ENCODE measurements around the gene HSPB1.

Gene HSPB1

DNA sequence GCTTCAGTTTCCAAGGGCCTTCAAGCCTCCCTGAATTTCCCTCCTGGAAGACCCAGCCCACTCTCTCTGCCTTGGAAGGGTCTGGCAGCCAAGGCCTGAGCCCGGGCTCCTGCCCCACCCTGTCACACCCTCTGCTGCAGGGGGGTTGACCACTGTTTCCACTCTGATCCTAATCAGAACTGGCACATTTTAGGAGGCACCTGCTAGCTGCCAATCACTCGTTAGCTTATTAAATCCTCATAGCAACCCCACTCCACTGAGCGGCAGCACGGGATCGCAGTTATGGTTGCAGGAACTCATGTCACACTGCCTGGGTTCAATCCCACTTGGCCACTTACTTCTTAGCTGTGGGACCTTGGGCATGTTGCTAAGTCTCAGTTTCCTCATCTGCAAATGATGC, 12.9 kb downstream of the HSPB1 start:
- DNase-seq (ENCODE audit: low spot score) = no peak
- TF ChIP-seq, protein P1, sequence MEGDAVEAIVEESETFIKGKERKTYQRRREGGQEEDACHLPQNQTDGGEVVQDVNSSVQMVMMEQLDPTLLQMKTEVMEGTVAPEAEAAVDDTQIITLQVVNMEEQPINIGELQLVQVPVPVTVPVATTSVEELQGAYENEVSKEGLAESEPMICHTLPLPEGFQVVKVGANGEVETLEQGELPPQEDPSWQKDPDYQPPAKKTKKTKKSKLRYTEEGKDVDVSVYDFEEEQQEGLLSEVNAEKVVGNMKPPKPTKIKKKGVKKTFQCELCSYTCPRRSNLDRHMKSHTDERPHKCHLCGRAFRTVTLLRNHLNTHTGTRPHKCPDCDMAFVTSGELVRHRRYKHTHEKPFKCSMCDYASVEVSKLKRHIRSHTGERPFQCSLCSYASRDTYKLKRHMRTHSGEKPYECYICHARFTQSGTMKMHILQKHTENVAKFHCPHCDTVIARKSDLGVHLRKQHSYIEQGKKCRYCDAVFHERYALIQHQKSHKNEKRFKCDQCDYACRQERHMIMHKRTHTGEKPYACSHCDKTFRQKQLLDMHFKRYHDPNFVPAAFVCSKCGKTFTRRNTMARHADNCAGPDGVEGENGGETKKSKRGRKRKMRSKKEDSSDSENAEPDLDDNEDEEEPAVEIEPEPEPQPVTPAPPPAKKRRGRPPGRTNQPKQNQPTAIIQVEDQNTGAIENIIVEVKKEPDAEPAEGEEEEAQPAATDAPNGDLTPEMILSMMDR (IDR thresholded peaks at IDR 0.05; ENCODE audit: extremely low read depth, missing control alignments) = no peak

- no peak for DNase-seq (ENCODE audit: low spot score)
- TF ChIP-seq, protein P1 (IDR thresholded peaks at IDR 0.05; ENCODE audit: extremely low read depth, missing control alignments) = no peak
Observed at GRCh38 chr7:76316984-76317781, 14.7 kb downstream of the HSPB1 start.

DNA sequence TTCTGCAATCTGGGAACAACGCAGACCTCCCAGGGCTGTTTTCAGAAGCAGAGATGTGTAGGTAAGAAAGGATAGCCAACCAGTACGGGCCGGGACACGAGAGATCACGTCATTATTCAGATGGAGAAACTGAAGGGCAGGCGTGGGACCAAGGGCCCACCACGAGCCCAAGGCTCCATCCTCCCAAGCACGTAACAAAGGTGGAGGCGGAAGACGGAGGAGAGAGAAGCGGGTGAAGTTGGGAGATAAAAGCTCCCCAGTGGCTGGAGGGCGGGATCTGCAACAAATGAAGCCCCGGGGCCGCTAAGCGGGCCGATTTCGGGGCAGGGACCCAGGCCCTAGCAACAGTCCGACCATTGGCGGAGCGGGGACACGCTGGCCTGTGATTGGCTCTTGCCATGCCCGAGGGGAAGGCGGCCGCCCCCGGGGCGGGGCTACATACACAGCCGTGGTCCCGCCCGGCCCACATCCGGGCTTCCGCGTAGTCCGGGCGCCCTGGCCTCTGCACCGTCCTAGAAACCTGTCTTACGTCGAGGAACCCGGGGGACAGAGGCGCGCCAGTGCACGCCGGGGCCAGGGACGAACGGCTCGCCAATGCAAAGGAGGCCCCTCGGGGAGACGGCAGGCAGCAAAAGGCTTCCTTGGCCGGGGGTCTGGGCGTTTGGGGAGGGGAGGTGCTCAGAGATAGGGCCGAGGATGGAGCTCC, 15.5 kb downstream of the HSPB1 start:
- DNase-seq (ENCODE audit: low spot score) = peak; percentile 96
- TF ChIP-seq, protein P1 (IDR thresholded peaks at IDR 0.05; ENCODE audit: extremely low read depth, missing control alignments) = no peak

DNA sequence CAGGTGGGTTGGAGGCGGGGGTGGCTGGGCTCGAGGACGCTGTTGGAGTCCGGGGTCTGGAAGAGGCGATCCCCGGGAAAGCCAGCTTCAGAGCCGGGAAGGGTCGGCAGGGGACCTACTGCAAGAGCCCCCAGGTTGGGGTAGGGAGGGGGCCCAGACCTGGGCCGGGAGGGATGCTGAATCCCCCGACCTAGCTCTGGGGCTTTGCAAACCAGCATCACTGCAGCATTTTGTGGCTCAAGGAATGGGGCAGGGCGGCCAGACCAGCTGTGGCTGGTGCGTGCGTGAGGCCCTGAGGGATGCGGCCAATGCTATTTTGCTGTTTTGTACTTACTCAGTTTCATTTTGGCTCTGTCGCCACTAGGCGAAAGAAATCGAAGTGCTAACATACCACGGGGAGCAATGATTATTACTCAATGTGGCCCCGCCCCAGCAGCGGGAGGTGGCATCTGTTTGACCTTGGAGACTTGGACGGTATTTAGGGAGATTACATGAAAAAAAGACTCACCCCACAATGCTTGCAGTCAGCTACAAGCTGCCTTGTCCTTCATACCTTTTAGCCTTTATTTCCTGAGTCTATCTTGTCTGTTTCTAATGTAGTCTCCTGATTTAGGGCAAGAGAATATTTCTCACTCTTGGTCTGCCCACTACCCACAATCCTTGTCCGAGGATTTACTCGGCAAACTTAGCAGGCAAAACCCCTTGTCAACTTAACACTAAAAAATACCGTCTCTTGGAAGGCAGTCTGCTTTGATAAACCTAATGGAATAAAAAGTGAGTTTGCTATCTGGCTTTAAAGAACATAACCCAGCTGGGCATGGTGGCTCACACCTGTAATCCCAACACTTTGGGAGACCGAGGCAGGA, 16.2 kb downstream of the HSPB1 start:
- DNase-seq (ENCODE audit: low spot score) = peak; percentile 83
- TF ChIP-seq, protein P1 (IDR thresholded peaks at IDR 0.05; ENCODE audit: extremely low read depth, missing control alignments) = no peak

DNA sequence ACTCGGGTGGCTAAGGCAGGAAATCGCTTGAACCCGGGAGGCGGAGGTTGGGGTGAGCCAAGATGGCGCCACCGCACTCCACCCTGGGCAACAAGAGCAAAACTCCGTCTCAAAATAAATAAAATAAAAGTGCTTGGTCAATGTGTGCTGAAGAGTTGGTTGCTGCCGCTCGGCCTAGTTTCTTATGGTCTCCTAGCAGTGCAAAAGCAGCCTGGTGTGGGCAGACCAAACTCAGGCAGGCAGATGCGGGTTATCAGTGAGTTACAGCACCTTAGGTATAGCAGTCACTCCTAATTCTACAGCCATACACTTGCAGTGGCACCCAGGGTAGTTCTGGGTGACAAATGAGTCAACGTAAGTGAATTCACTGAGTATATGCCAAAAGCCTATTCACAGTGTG, 22.6 kb downstream of the HSPB1 start:
- no peak for DNase-seq (ENCODE audit: low spot score)
- TF ChIP-seq, protein P1 (IDR thresholded peaks at IDR 0.05; ENCODE audit: extremely low read depth, missing control alignments) = no peak

DNA sequence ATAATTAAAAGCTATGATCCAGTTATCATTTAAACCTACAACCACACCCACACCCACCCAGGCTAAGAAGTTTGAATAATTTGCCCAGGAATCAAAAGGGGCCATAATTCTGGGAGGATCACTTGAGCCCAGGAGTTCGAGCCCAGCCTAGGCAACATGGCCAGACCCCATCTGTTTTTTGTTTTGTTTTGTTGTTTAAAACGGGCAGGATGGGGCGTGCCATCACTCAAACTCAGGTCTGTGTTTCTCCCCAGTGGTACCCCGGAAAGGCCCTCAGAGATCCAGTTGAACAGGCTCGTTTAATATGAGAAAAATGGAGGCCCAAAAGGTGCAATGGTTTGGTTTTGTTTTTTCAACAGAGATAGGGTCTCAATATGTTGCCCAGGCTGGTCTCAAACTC, 23.3 kb downstream of the HSPB1 start:
- TF ChIP-seq, protein P1 (IDR thresholded peaks at IDR 0.05; ENCODE audit: extremely low read depth, missing control alignments) = no peak
- DNase-seq (ENCODE audit: low spot score) = no peak
